A673 (cell line): ENCODE measurements around the gene SLC3A2.

ENCODE experiments used
- CTCF ChIP-seq: fragments of 300-800, 200-600 bp; sonication (generic); conservative IDR thresholded peaks from 2 replicates; pipeline ENCODE4 v1.5.1; 2017; ENCODE audit warnings: low read depth, mild to moderate bottlenecking, antibody characterized with exemption, low read length, moderate library complexity, mixed read lengths
- EZH2 ChIP-seq: fragments of 200-600 bp; sonication (generic); IDR thresholded peaks from 2 replicates; pipeline ENCODE4 v1.6.1; 2017; ENCODE audit warnings: borderline replicate concordance, low read depth, mild to moderate bottlenecking, mixed read lengths, antibody characterized with exemption, low read length; ENCODE audit not compliant: poor library complexity, severe bottlenecking

GRCh38 chr11:62923601-62924411 is 43.1 kb downstream of the SLC3A2 start:
- 0 out of 2 replicates have a peak, but pooled peaks have one; percentile 12 for TF ChIP-seq CTCF
- no peak for TF ChIP-seq EZH2
